HepG2 (cell line): ENCODE results near the gene UTP25. TPM values are rescaled to one million over a fixed set of nuclear protein-coding genes. Genes with fewer than 3 reads are reported as not detected.
A peak's percentile ranks its signal among the peaks of the same experiment; 100 is the strongest.

Experiments
- AKAP8 ChIP-seq: sonication (generic); formaldehyde crosslinking; IDR thresholded peaks from 2 replicates; pipeline ENCODE4 v1.5.1; 2020; ENCODE audit warnings: mild to moderate bottlenecking, missing genetic modification reagents
- ARNT ChIP-seq: fragments of 450-650 bp; IDR thresholded peaks from 2 replicates; pipeline ENCODE4 v1.6.1; 2017
- FOXC1 ChIP-seq: sonication (generic); formaldehyde crosslinking; IDR thresholded peaks from 2 replicates; pipeline ENCODE4 v1.8.0; 2022; ENCODE audit warnings: mild to moderate bottlenecking, missing genetic modification reagents, borderline replicate concordance
- NAIF1 ChIP-seq: sonication (generic); formaldehyde crosslinking; IDR thresholded peaks from 2 replicates; pipeline ENCODE4 v1.5.0; 2020; ENCODE audit warnings: mild to moderate bottlenecking, missing genetic modification reagents, borderline replicate concordance
- PITX1 ChIP-seq: sonication (generic); formaldehyde crosslinking; IDR thresholded peaks from 2 replicates; pipeline ENCODE4 v1.5.1; 2020; ENCODE audit warnings: mild to moderate bottlenecking, missing genetic modification reagents
- PRMT3 ChIP-seq: sonication (generic); formaldehyde crosslinking; IDR thresholded peaks from 2 replicates; pipeline ENCODE4 v1.8.1; 2022; ENCODE audit warnings: low read depth, mild to moderate bottlenecking, moderate library complexity, missing genetic modification reagents, borderline replicate concordance
- RFX5 ChIP-seq: IDR thresholded peaks from 2 replicates; pipeline ENCODE4 v1.6.1; 2011; ENCODE audit warnings: low read depth, low read length, improper control_type of control experiment
- RFXAP ChIP-seq: sonication (generic); formaldehyde crosslinking; IDR thresholded peaks from 2 replicates; pipeline ENCODE4 v1.4.0; 2020; ENCODE audit warnings: missing genetic modification reagents, borderline replicate concordance
- SIX4 ChIP-seq: sonication (generic); formaldehyde crosslinking; IDR thresholded peaks from 2 replicates; pipeline ENCODE4 v1.4.0; 2020; ENCODE audit warnings: missing genetic modification reagents
- SP1 ChIP-seq, 2 experiments: fragments of 450-650 bp in 1 of 2; sonication (generic) in 1 of 2; formaldehyde crosslinking in 1 of 2; IDR thresholded peaks; 2 replicates each; pipeline versions ENCODE4 v1.4.0 to v1.6.1; 2016 to 2020; ENCODE audit warnings: missing genetic modification reagents in 1 of 2
- SP140L ChIP-seq: sonication (generic); formaldehyde crosslinking; IDR thresholded peaks from 2 replicates; pipeline ENCODE4 v1.4.0; 2020; ENCODE audit warnings: missing genetic modification reagents, borderline replicate concordance
- YEATS4 ChIP-seq: sonication (generic); formaldehyde crosslinking; IDR thresholded peaks from 2 replicates; pipeline ENCODE4 v1.4.0; 2020; ENCODE audit warnings: missing genetic modification reagents, borderline replicate concordance
- ZNF180 ChIP-seq: sonication (generic); formaldehyde crosslinking; IDR thresholded peaks from 2 replicates; pipeline ENCODE4 v1.4.0; 2020; ENCODE audit warnings: low read depth, missing genetic modification reagents, borderline replicate concordance
- ZNF547 ChIP-seq: sonication (generic); formaldehyde crosslinking; IDR thresholded peaks from 2 replicates; pipeline ENCODE4 v1.5.1; 2020; ENCODE audit warnings: mild to moderate bottlenecking, missing genetic modification reagents
- polyA plus RNA-seq, 8 experiments: library from polyadenylated mRNA; depleted of rRNA in 3 of 8; stranded (reverse) in 7 of 8; unstranded in 1 of 8; fragments of >200 nt; fragmentation: Illumina TruSeq in 4 of 8; extraction: Trizol in 4 of 8; gene quantifications; 2 replicates each; pipeline versions ENCODE4 v1.2.1 to v1.2.3, GENCODE V29; 2011 to 2016; ENCODE audit warnings: low read depth in 4 of 8, missing spikeins in 1 of 8, mixed read lengths in 1 of 8; ENCODE audit not compliant: insufficient read depth in 1 of 8
- total RNA-seq, 5 experiments: library from RNA; depleted of rRNA; stranded (reverse); fragments of >200 nt; fragmentation: Illumina TruSeq; extraction: Trizol; gene quantifications; 2 replicates each; pipeline ENCODE4 v1.2.3, GENCODE V29; 2016; ENCODE audit warnings: low read depth in 1 of 5
- TF ChIP-seq, protein P1 (sequence below): sonication (generic); formaldehyde crosslinking; IDR thresholded peaks from 2 replicates; pipeline ENCODE4 v1.4.0; 2020; ENCODE audit warnings: missing genetic modification reagents, mild to moderate bottlenecking, borderline replicate concordance
- TF ChIP-seq, protein P2 (sequence below): fragments of 450-650 bp; IDR thresholded peaks from 2 replicates; pipeline ENCODE4 v1.6.1; 2016
- TF ChIP-seq, protein P3 (sequence below), 2 experiments: sonication (generic) in 1 of 2; formaldehyde crosslinking in 1 of 2; IDR thresholded peaks; 2 replicates each; pipeline versions ENCODE4 v1.5.1 to v1.6.1; 2011 to 2020; ENCODE audit warnings: borderline replicate concordance in 1 of 2, low read depth in 1 of 2, low read length in 1 of 2, mild to moderate bottlenecking in 1 of 2, missing genetic modification reagents in 1 of 2, moderate library complexity in 1 of 2
- TF ChIP-seq, protein P4 (sequence below), 2 experiments: sonication (generic) in 1 of 2; formaldehyde crosslinking in 1 of 2; IDR thresholded peaks; 2 replicates each; pipeline versions ENCODE4 v1.4.0 to v1.6.1; 2016 to 2020; ENCODE audit warnings: borderline replicate concordance in 1 of 2, low read depth in 1 of 2, mild to moderate bottlenecking in 1 of 2, missing genetic modification reagents in 1 of 2

Gene UTP25
- total and polyA plus RNA-seq, 2 of the 13 experiments (the other 11 are each of a cell fraction or from before 2014, with no cell fraction given) = 4.8 to 5.7 TPM

DNA sequence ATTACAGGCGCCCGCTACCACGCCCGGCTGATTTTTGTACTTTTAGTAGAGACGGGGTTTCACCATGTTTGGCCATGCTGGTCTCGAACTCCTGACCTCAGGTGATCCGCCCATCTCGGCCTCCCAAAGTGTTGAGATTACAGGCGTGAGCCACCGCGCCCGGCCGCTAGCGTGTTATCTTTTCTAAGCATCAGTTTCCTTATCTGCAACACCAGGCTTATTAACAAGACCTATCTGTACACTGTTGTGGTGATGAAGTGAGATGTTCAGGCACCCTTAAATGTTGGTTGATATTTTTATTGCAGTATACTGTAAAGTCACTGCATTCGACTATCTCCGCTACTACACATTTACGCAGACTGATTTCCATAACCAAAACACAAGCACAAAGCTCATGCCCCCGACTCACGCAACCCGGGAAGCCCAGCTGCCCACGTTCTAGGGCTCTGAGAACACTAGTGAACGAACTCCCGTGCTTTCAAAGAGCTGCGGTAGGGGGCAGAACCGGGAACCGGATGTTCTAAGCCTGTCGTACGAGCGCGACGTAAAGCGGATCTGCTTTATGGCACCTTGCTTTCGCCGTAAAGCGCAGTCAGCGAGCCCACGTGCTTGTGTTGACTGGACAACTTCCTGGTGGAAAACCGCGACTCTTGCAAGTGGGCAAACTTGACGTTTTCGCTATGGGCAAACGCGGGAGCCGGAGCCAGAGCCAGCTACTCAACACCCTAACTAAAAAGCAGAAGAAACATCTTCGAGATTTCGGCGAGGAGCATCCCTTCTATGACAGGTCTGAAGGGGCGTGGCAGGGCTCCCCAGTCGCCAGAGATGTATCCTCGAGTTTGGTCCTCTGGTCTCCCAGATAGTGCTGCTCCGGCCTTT, at the start of gene UTP25 (continued):
- TF ChIP-seq, protein P1, sequence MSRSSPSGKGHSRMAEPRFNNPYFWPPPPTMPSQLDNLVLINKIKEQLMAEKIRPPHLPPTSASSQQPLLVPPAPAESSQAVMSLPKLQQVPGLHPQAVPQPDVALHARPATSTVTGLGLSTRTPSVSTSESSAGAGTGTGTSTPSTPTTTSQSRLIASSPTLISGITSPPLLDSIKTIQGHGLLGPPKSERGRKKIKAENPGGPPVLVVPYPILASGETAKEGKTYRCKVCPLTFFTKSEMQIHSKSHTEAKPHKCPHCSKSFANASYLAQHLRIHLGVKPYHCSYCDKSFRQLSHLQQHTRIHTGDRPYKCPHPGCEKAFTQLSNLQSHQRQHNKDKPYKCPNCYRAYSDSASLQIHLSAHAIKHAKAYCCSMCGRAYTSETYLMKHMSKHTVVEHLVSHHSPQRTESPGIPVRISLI (CRISPR knock-in tag) = no peak
- TF ChIP-seq PITX1 (CRISPR knock-in tag) (peak; percentile 94), ZNF180 (CRISPR knock-in tag) (no peak), ARNT (no peak), ZNF547 (CRISPR knock-in tag) (peak; percentile 33; the same call in 1 of the 2 replicates), NAIF1 (CRISPR knock-in tag) (no peak), PRMT3 (CRISPR knock-in tag) (no peak), SP140L (no peak), RFXAP (CRISPR knock-in tag) (peak; percentile 39; the same call in 1 of the 2 replicates), SP1 (IDR thresholded peaks at IDR 0.05) (no peak), SP1 (CRISPR knock-in tag; IDR thresholded peaks at IDR 0.05) (no peak; the same call in 1 of the 2 replicates), SIX4 (no peak), FOXC1 (CRISPR knock-in tag) (no peak), RFX5 (no peak), AKAP8 (no peak), YEATS4 (peak; percentile 95)
- TF ChIP-seq, protein P2, sequence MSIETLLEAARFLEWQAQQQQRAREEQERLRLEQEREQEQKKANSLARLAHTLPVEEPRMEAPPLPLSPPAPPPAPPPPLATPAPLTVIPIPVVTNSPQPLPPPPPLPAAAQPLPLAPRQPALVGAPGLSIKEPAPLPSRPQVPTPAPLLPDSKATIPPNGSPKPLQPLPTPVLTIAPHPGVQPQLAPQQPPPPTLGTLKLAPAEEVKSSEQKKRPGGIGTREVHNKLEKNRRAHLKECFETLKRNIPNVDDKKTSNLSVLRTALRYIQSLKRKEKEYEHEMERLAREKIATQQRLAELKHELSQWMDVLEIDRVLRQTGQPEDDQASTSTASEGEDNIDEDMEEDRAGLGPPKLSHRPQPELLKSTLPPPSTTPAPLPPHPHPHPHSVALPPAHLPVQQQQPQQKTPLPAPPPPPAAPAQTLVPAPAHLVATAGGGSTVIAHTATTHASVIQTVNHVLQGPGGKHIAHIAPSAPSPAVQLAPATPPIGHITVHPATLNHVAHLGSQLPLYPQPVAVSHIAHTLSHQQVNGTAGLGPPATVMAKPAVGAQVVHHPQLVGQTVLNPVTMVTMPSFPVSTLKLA = peak; percentile 99
- TF ChIP-seq, protein P3, sequence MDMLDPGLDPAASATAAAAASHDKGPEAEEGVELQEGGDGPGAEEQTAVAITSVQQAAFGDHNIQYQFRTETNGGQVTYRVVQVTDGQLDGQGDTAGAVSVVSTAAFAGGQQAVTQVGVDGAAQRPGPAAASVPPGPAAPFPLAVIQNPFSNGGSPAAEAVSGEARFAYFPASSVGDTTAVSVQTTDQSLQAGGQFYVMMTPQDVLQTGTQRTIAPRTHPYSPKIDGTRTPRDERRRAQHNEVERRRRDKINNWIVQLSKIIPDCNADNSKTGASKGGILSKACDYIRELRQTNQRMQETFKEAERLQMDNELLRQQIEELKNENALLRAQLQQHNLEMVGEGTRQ (IDR thresholded peaks at IDR 0.05; ENCODE audit: low read depth, low read length) = peak; percentile 50; the same call in 1 of the 2 replicates
- TF ChIP-seq, protein P3 (CRISPR knock-in tag; IDR thresholded peaks at IDR 0.05; ENCODE audit: borderline replicate concordance) = peak; percentile 80; the same call in 1 of the 2 replicates
- TF ChIP-seq, protein P4, sequence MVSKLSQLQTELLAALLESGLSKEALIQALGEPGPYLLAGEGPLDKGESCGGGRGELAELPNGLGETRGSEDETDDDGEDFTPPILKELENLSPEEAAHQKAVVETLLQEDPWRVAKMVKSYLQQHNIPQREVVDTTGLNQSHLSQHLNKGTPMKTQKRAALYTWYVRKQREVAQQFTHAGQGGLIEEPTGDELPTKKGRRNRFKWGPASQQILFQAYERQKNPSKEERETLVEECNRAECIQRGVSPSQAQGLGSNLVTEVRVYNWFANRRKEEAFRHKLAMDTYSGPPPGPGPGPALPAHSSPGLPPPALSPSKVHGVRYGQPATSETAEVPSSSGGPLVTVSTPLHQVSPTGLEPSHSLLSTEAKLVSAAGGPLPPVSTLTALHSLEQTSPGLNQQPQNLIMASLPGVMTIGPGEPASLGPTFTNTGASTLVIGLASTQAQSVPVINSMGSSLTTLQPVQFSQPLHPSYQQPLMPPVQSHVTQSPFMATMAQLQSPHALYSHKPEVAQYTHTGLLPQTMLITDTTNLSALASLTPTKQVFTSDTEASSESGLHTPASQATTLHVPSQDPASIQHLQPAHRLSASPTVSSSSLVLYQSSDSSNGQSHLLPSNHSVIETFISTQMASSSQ (IDR thresholded peaks at IDR 0.05; ENCODE audit: low read depth) = no peak
- TF ChIP-seq, protein P4 (CRISPR knock-in tag; IDR thresholded peaks at IDR 0.05; ENCODE audit: borderline replicate concordance) = peak; percentile 72; the same call in 1 of the 2 replicates
